ENCODE data around the gene BMI1.

BMI1 gene

DNA sequence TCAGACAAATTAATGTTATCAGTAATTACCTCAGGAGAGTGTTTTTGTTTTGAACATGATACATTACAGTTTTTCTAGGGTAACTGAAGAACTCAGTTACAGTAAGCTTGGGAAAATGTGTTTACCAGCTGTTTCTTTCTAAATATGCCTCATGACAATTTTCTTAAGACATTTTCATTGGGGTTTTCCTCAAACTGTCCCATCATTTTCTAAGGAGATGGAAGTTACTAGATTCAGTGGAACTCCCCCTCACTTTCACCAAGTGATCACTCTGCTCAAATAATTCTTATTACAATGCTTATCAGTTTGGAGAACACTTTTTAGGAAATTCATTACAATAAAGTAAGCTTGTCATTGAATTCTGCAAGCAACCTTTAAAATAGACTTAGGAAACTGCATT, 18.0 kb downstream of the BMI1 start:
- Histone ChIP-seq H3K9me3 (ENCODE audit: insufficient read depth, low read length) (no peaks in the 10 kb centered on the region), H4K20me1 (ENCODE audit: low read depth, low read length) (no peaks in the 10 kb centered on the region), H3K4me2 (ENCODE audit: low read depth, low read length, poor library complexity, severe bottlenecking) (no peak overlapping the region), H2AFZ (ENCODE audit: low read depth, low read length, severe bottlenecking) (no peak overlapping the region), H3K27me3 (ENCODE audit: low read length) (0 out of 2 replicates have a peak, but pooled peaks cover 2% of the 10 kb centered on the region), H3K4me3 (ENCODE audit: insufficient read depth, low read length, poor library complexity, severe bottlenecking) (no peak overlapping the region), H3F3A (ENCODE audit: insufficient read depth) (peaks cover 3% of the 10 kb centered on the region; the same call in 1 of the 2 replicates), H3K27ac (ENCODE audit: low read depth, low read length) (no peak overlapping the region), H3K79me2 (ENCODE audit: insufficient read depth, low read length) (no peaks in the 10 kb centered on the region), H3K9me2 (replicated peaks; ENCODE audit: insufficient read depth, low read length) (no peaks in the 10 kb centered on the region), H3K36me3 (ENCODE audit: low read length) (no peaks in the 10 kb centered on the region), H3K9ac (ENCODE audit: low read length) (no peak overlapping the region)
- TF ChIP-seq, protein P1, sequence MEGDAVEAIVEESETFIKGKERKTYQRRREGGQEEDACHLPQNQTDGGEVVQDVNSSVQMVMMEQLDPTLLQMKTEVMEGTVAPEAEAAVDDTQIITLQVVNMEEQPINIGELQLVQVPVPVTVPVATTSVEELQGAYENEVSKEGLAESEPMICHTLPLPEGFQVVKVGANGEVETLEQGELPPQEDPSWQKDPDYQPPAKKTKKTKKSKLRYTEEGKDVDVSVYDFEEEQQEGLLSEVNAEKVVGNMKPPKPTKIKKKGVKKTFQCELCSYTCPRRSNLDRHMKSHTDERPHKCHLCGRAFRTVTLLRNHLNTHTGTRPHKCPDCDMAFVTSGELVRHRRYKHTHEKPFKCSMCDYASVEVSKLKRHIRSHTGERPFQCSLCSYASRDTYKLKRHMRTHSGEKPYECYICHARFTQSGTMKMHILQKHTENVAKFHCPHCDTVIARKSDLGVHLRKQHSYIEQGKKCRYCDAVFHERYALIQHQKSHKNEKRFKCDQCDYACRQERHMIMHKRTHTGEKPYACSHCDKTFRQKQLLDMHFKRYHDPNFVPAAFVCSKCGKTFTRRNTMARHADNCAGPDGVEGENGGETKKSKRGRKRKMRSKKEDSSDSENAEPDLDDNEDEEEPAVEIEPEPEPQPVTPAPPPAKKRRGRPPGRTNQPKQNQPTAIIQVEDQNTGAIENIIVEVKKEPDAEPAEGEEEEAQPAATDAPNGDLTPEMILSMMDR (IDR thresholded peaks at IDR 0.05; ENCODE audit: insufficient read depth, low read length, poor library complexity, severe bottlenecking), result no peak
- no peak for TF ChIP-seq EZH2phosphoT487 (conservative IDR thresholded peaks at IDR 0.05; ENCODE audit: low read length)

DNA sequence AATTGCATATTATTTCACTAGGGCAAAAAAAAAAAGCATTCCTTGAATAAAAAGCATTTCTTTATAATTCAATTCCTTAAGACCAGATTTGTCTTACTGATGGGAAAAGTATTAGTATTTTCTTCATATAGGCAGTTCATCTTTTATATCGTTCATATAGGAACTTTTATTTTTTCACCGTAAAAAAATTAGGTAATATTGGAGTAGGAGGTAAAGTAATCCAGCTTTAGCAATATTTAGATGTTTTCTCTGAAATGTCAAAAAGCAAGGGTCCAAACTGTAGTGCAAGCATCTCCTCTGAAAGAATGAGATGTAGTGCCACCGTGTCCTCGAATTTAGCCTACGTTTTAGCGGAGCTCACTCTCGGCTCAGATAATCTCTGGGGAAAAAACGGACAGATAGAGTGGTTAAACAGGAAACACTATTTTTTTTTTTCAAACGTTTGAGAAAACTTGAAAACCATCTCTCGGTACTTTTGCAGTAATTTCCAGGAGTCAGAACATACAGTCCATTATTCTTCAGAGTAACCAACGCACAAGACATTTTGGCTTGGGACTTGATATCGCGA, 18.9 kb downstream of the BMI1 start:
- no peaks in the 10 kb centered on the region for H3K79me2 ChIP-seq (ENCODE audit: insufficient read depth, low read length)
- H2AFZ ChIP-seq (ENCODE audit: low read depth, low read length, severe bottlenecking), result peak overlapping the region; percentile 96
- no peaks in the 10 kb centered on the region for H3K9me2 ChIP-seq (replicated peaks; ENCODE audit: insufficient read depth, low read length)
- no peak overlapping the region for H3K27ac ChIP-seq (ENCODE audit: low read depth, low read length)
- H3F3A ChIP-seq (ENCODE audit: insufficient read depth), result peaks cover 3% of the 10 kb centered on the region; the same call in 1 of the 2 replicates
- 0 out of 2 replicates have a peak, but pooled peaks cover 2% of the 10 kb centered on the region for H3K27me3 ChIP-seq (ENCODE audit: low read length)
- no peaks in the 10 kb centered on the region for H3K9me3 ChIP-seq (ENCODE audit: insufficient read depth, low read length)
- peak overlapping the region; percentile 70 for H3K4me3 ChIP-seq (ENCODE audit: insufficient read depth, low read length, poor library complexity, severe bottlenecking)
- no peak for TF ChIP-seq EZH2phosphoT487 (conservative IDR thresholded peaks at IDR 0.05; ENCODE audit: low read length)
- TF ChIP-seq, protein P1 (IDR thresholded peaks at IDR 0.05; ENCODE audit: insufficient read depth, low read length, poor library complexity, severe bottlenecking), result no peak
- H4K20me1 ChIP-seq (ENCODE audit: low read depth, low read length), result no peaks in the 10 kb centered on the region
- no peaks in the 10 kb centered on the region for H3K36me3 ChIP-seq (ENCODE audit: low read length)
- H3K9ac ChIP-seq (ENCODE audit: low read length), result peak overlapping the region; percentile 76
- peak overlapping the region; percentile 91 for H3K4me2 ChIP-seq (ENCODE audit: low read depth, low read length, poor library complexity, severe bottlenecking)

DNA sequence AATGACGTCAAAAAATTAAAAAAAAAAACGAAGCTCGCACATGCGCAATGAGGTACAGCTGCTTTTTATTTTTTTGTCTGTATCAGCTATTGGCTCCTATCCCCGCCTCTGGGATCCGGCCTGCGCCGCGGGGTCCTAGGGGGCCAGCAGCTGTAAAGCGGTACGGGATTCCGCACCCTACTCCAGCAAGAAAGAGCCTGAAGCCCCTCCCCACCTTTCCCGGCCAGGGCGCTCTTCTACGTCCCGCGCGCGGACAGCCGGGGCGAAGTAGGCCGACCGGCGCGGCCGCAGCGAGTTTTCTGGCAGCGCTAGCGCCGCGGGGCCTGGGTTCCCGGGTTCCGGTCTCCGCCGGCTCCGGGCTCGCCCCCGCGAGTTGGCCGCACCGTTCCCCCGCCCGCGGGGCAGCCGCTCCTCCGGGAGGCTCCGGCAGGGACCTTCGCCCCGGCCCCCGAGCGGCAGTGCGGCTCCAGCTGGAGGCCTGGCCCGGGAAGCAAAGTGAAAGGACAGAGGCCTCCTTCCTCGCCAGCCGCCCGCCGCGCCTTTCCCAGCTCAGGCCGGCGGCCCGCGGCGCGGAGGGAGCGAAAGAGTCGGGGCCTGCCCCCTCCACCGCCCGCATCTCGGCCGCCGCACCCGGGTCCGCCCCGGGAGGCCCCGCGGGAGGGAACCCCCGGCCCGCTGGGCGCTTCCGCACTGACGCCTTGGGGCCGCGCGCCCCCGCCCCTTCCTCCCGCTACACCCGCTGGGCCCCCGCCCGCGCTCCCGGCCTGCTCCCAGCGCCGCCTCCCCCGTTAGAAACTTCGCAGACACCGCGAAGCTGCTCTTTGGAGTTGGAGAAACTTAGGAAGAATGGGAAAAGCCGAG, 19.7 kb downstream of the BMI1 start:
- no peaks in the 10 kb centered on the region for H3K79me2 ChIP-seq (ENCODE audit: insufficient read depth, low read length)

More for the DNA sequence above, 19.7 kb downstream of the BMI1 start:
- Histone ChIP-seq H3K9me3 (ENCODE audit: insufficient read depth, low read length) (no peaks in the 10 kb centered on the region), H3K27ac (ENCODE audit: low read depth, low read length) (no peak overlapping the region), H3K4me2 (ENCODE audit: low read depth, low read length, poor library complexity, severe bottlenecking) (peak overlapping the region; percentile 91), H2AFZ (ENCODE audit: low read depth, low read length, severe bottlenecking) (peak overlapping the region; percentile 96), H3K36me3 (ENCODE audit: low read length) (no peaks in the 10 kb centered on the region), H3K9ac (ENCODE audit: low read length) (peak overlapping the region; percentile 76), H3K4me3 (ENCODE audit: insufficient read depth, low read length, poor library complexity, severe bottlenecking) (peak overlapping the region; percentile 70), H3K27me3 (ENCODE audit: low read length) (0 out of 2 replicates have a peak, but pooled peaks cover 2% of the 10 kb centered on the region), H4K20me1 (ENCODE audit: low read depth, low read length) (no peaks in the 10 kb centered on the region), H3F3A (ENCODE audit: insufficient read depth) (peaks cover 3% of the 10 kb centered on the region; the same call in 1 of the 2 replicates), H3K9me2 (replicated peaks; ENCODE audit: insufficient read depth, low read length) (no peaks in the 10 kb centered on the region)
- TF ChIP-seq, protein P1 (IDR thresholded peaks at IDR 0.05; ENCODE audit: insufficient read depth, low read length, poor library complexity, severe bottlenecking), result no peak
- TF ChIP-seq EZH2phosphoT487 (conservative IDR thresholded peaks at IDR 0.05; ENCODE audit: low read length), result 0 out of 2 replicates have a peak, but pooled peaks have one; percentile 18
